CD4-positive, alpha-beta T cell treated with Interleukin-6 for 4 hours (primary cell): ENCODE results near the gene JAZF1.
"Not testable (repeated sequence)": the region's sequence is repeated elsewhere in the genome, so short reads cannot be mapped to it uniquely, and the experiment has no call there.

Experiments
- DNase-seq: peaks from one replicate; pipeline ENCODE4 v3.0.0-alpha.2; 2020; ENCODE audit warnings: mixed read lengths

Gene JAZF1

DNA sequence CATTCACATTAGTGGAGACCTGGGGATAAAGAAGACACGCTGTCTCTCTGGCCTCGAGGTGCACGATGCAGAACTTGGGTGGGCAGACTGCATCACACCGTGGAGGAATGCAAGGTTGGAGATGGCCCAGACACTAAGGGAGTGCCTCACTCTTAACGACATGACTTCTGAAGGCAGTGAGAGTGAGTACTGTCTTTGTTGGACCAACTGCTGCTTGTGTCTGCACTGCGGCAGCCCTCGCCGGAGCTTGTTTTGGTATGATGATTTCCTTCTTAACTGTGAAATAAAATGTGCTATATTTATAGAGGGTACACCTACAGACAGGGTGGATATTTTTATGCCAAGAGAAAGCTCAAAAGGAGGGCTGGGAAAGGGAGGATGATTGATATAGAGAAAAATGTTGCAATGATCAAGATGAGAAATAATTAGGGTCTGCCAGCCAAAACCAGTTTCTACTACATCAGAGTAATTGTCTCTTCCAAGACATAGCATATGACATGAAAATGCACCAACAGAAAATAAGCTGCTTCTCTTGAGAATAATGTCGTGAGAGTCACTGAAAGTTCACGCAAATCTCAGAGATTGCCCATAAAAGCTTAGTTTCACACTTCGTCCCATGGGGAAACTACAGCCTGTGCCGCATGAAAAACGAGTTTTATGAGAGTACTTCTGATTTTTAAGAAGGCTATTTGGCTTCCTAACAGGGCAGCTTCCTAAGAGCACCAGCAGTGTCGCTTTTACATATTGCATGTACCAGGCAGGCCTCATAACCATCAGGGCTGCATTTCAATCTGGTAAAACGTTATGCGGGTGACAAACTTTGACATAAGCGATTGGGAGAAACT, 313.5 kb downstream of the JAZF1 start:
- no peak for DNase-seq

DNA sequence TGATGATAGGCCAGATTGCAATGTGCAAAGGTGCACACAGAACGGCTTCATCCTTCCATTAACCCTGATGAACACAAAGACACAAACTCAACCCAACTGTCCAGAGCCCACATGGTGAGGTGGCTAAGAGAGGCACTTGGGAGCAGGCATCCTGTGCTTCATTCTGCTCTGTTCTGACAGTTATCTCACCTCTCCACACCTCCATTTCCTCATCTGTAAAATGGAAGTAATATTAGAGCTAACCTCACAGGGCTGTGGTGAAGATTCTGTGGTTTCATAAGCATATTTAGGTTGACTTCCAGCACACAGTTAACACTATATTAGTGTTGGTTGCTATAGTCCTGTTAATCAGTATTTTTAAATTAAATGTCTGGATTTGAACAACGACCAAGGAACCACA, 314.3 kb downstream of the JAZF1 start:
- no peak for DNase-seq

DNA sequence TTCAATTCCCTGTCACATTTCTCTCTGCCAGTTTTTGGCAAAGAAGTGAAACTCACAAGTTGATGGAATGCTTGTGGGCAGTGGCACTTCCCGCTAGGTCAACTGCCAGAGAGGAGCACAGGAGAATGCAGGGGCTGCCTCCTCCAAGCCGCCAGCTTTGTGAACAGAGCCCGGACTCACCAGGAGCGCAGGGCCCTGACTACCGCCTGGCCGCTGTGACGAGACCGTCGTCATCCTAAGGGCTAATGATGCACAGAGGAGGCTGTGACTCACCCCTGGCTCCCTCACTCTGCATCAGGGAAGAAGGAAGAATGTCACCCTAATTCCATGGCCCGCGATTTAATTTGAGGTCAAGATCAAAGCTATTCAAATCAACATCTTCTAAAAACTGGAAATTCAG, 316.7 kb downstream of the JAZF1 start:
- DNase-seq = no peak

DNA sequence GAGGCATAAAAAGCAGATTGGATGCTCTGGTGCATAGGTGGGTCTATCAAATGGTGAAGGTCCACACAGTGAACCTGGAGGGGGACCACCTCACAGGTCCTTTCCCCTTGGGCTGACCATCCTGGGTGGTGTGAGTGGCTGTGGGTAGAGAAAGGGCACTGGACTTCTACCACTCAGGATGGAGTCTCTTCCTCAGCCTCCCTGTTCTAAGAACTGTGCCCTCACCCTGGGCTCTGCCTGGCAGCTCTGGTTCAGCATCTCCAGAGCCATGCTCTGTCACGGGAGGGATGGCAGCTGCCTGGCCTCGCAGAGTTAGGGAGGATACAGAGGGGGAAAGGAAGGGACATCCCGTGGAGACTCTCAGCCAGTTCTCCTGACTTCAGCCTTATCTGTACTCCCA, 318.8 kb downstream of the JAZF1 start:
- no peak for DNase-seq

- DNase-seq = no peak
Observed at GRCh38 chr7:27860800-27861199, 319.8 kb downstream of the JAZF1 start.

GRCh38 chr7:27856703-27857485, 323.7 kb downstream of the JAZF1 start:
- DNase-seq = not testable (repeated sequence)

DNA sequence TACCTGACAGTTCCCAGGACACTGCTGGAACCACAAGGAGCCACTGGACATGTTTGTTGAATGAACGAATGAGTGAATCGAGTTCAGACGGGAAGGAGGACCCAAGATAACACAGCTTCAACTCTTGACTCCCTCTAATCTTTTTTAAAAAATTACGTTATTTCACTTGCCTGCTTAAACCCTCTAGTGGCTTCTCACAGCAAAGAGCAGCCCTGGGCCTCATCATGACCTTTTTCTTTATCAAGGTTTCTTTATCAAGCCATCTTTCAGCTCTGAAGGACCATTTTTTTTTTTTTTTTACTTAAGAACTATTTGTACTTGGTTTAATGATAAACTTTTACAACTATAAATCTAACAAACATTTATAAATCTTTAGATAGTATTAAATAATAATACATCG, 330.1 kb downstream of the JAZF1 start:
- no peak for DNase-seq

DNA sequence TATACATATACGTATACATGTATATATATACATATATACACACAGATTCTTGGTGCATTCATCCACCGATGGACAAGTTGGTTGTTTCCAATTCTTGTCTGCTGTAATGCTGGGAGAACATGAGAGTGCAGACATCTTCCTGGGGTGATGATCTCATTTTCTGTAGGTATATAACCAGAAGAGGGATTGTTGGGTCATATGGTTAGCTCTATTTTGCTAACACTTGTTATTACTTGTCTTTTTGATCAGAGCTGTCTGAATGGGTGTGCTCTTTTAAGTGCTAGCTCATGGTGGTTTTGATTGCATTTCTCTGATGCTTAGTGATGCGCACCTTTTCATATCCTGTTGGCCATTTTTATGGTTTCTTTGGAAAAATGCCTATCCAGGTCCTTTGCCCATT, 334.2 kb downstream of the JAZF1 start:
- DNase-seq = no peak

GRCh38 chr7:27843584-27844305, 336.9 kb downstream of the JAZF1 start:
- no peak for DNase-seq

GRCh38 chr7:27842851-27843250, 337.7 kb downstream of the JAZF1 start:
- no peak for DNase-seq

- no peak for DNase-seq
Observed at GRCh38 chr7:27842094-27842692, 338.4 kb downstream of the JAZF1 start.

GRCh38 chr7:27840760-27841364, 339.7 kb downstream of the JAZF1 start:
- DNase-seq = no peak

DNA sequence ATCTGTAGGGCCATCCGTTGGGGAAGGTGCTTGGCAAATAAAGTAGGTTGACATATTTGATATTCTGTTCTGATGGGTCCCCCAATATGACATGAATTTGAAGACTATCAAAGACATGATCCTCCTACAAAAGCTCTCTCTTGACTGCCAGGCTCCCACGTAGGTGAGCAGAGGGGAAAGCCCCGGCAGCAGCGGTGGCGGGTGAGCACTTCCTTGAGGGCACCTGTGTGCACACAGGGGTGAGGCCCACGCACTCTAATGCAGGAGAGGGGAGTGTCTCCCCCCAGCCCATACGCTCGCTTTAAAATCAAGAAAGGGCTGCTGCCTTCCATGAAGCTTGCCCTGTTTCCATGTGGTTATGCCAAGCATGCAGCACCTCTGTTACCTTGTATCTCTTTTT, 340.3 kb downstream of the JAZF1 start:
- peak; percentile 30 for DNase-seq

GRCh38 chr7:27839099-27839498, 341.5 kb downstream of the JAZF1 start:
- no peak for DNase-seq

DNA sequence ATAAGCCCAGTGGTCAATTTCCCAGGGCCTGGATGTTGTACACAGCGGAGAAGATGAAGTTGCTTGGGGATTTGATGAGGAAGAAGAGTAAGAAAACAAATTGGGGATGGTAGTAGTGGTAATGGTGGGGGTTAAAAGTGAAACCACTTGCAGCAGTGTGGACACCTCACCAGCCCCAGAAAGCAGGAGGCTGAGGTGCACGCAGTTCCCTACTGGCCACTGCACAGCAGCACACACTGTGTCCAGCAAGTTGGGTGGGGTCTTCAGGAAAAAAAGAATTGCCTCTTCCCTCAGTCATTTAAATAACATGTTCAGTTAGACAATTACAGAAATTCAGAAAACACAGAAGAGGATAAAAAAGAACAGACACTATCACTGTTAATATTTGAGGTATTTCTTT, 344.1 kb downstream of the JAZF1 start:
- no peak for DNase-seq

- no peak for DNase-seq
Observed at GRCh38 chr7:27835376-27835775, 345.2 kb downstream of the JAZF1 start.

GRCh38 chr7:27834179-27834921, 346.2 kb downstream of the JAZF1 start:
- DNase-seq = no peak

- no peak for DNase-seq
Observed at GRCh38 chr7:27826357-27826756, 354.2 kb downstream of the JAZF1 start.

- DNase-seq = no peak
Observed at GRCh38 chr7:27825891-27826290, 354.7 kb downstream of the JAZF1 start.

GRCh38 chr7:27822245-27822644, 358.4 kb downstream of the JAZF1 start:
- no peak for DNase-seq

GRCh38 chr7:27812706-27813105, 367.9 kb downstream of the JAZF1 start:
- DNase-seq = no peak

DNA sequence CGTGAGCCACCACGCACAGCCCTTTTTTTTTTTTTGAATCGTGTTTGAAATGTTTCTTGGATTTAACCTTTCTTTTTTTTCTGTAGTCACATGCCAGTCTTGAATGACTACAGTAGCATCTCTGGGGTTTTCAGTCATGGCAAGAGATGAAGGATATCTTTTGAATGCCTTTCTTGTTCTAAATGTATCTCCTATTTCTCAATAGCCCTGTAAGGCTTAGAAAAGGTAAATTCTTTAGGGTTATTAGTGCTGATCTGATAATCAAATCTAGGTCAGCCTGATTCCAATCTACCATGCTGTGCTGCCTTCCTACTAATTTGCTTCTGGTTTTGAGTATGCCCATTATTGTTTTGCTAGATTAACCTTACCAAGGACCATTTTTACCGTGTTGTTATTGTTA, 370.4 kb downstream of the JAZF1 start:
- no peak for DNase-seq
